A549 (cell line): ENCODE data around the gene VPS13D.

Experiments used
- BHLHE40 ChIP-seq: IDR thresholded peaks from 2 replicates; pipeline ENCODE4 v1.6.1; 2012; ENCODE audit warnings: low read depth, low read length, inconsistent platforms
- CBX2 ChIP-seq: fragments of 200-600 bp; sonication (generic); IDR thresholded peaks from 2 replicates; pipeline ENCODE4 v1.6.1; 2016; ENCODE audit warnings: low read depth, mild to moderate bottlenecking, borderline replicate concordance
- CTCF ChIP-seq: fragments of >200 bp; sonication (Bioruptor Twin); formaldehyde crosslinking; IDR thresholded peaks from 3 replicates; pipeline ENCODE4 v1.5.1; 2016
- E2F6 ChIP-seq: IDR thresholded peaks from 2 replicates; pipeline ENCODE4 v1.6.1; 2012; ENCODE audit warnings: low read depth, borderline replicate concordance
- HES2 ChIP-seq: fragments of >200 bp; sonication (Bioruptor Twin); formaldehyde crosslinking; IDR thresholded peaks from 2 replicates; pipeline ENCODE4 v1.6.1; 2016
- KDM1A ChIP-seq: fragments of 200-600 bp; sonication (generic); IDR thresholded peaks from 2 replicates; pipeline ENCODE4 v1.6.1; 2016; ENCODE audit warnings: low read depth, mild to moderate bottlenecking
- MAX ChIP-seq: IDR thresholded peaks from 2 replicates; pipeline ENCODE4 v1.6.1; 2012
- PBX3 ChIP-seq: IDR thresholded peaks from 2 replicates; pipeline ENCODE4 v1.6.1; 2012
- SREBF2 ChIP-seq: fragments of 450-650 bp; IDR thresholded peaks from 2 replicates; pipeline ENCODE4 v1.6.1; 2014; ENCODE audit warnings: mild to moderate bottlenecking, moderate library complexity
- USF2 ChIP-seq: fragments of 450-650 bp; IDR thresholded peaks from 2 replicates; pipeline ENCODE4 v1.6.1; 2014; ENCODE audit warnings: antibody characterized with exemption
- ZFP36 ChIP-seq: fragments of 450-650 bp; IDR thresholded peaks from 2 replicates; pipeline ENCODE4 v1.6.1; 2014; ENCODE audit warnings: borderline replicate concordance; ENCODE audit not compliant: partially characterized antibody

- TF ChIP-seq HES2 (no peak), USF2 (no peak), BHLHE40 (no peak), MAX (0 out of 2 replicates have a peak, but pooled peaks have one; percentile 14), CTCF (no peak), SREBF2 (no peak), PBX3 (no peak), ZFP36 (no peak), E2F6 (no peak), KDM1A (no peak), CBX2 (no peak)
Measured at GRCh38 chr1:12539705-12540579, 310.1 kb downstream of the VPS13D start.
